GM18520 (cell line): ENCODE data around the gene BABAM2.

Source experiments
- ATAC-seq: cut with Tn5 transposase; IDR thresholded peaks from one replicate; pipeline ENCODE4 v1.9.1; 2021; ENCODE audit not compliant: unreplicated experiment

The BABAM2 gene

DNA sequence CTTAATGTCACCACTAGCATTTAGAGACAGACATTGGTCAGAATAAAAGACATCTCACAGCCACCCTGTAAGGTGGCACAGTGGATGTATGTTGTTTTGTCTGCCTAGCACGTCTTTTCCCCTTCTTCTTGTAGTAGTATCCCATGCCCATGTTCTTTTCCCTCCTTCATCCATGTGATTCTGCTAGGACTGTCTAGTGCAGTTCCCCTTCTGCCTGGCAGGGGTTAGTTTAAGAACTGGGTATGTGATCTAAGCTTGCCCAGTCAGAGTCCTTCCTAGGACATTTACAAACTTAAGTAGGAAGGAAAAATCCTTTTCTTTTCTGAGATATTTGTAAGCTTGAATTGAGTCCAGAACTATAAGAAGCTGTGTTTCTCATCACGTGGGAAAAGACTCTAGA, 172.3 kb downstream of the BABAM2 start:
- ATAC-seq: no peak

DNA sequence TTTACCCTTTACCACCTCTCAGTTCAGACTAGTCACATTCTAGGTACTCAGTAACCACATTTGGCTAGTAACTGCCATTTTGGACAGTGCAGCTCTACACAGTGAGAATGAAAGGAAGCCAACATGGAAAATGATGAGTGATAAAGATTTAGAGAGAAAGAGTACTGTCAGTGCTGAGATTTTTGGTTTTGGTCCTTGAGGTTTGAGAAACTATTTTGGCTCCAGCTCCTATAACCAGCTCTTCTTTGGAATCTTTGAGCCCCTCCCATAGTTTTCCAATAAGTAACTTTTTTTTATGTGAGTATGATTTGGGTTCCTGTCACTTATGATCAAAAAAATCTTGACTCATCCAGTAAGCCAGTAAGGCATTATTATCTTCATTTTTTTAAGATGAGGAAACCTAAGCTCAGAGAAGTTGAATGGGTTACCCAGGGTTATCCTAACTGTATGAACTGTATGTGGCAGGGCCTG, 173.0 kb downstream of the BABAM2 start:
- ATAC-seq: no peak

GRCh38 chr2:28067602-28068001, 177.1 kb downstream of the BABAM2 start:
- ATAC-seq: no peak

- ATAC-seq: no peak
Observed at GRCh38 chr2:28068088-28068487, 177.6 kb downstream of the BABAM2 start.

GRCh38 chr2:28068527-28068926, 178.0 kb downstream of the BABAM2 start:
- ATAC-seq: no peak

GRCh38 chr2:28071221-28071620, 180.7 kb downstream of the BABAM2 start:
- ATAC-seq: no peak

DNA sequence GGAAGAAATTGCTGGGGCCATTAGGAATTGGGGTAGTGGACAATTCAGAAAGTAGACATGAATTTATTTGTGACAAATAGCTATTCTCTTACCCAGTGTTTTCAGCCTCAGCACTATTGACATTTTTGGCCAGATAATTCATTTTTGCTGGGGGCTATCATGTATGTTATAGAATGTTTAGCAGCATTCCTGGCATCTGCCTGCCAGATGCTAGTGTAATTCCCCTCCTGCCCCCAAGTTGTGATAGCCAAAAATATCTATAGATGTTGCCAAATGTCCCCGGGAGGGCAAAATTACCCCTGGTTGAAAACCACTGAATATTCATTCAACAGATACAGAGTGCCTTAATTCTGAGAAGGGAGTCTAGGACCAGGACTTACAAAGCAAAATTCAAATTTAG, 183.6 kb downstream of the BABAM2 start:
- ATAC-seq: no peak

GRCh38 chr2:28080911-28081310, 190.4 kb downstream of the BABAM2 start:
- ATAC-seq: no peak

GRCh38 chr2:28082131-28082530, 191.6 kb downstream of the BABAM2 start:
- no peak for ATAC-seq

GRCh38 chr2:28083476-28083875, 192.9 kb downstream of the BABAM2 start:
- ATAC-seq: no peak

GRCh38 chr2:28084564-28084963, 194.0 kb downstream of the BABAM2 start:
- no peak for ATAC-seq

DNA sequence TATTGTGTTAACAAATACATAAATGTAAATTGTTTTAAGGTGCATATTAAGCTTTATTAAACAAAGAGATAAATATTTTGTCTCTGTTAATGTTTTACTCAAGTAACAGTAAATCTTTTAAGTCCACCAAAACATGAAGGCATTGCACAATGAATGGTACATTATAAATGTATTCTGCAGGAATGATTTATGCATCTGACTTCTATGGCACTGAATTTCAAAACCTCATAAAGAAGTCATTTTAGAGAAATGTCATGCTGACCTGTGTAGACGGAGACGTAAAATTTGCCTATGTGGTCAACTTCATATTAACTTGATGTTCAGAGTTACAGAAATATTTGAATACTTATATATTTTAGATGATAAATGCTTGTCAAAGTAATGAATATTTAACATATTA, 194.7 kb downstream of the BABAM2 start:
- ATAC-seq: no peak

GRCh38 chr2:28086611-28087010, 196.1 kb downstream of the BABAM2 start:
- no peak for ATAC-seq

- ATAC-seq: no peak
Observed at GRCh38 chr2:28088970-28089369, 198.4 kb downstream of the BABAM2 start.

DNA sequence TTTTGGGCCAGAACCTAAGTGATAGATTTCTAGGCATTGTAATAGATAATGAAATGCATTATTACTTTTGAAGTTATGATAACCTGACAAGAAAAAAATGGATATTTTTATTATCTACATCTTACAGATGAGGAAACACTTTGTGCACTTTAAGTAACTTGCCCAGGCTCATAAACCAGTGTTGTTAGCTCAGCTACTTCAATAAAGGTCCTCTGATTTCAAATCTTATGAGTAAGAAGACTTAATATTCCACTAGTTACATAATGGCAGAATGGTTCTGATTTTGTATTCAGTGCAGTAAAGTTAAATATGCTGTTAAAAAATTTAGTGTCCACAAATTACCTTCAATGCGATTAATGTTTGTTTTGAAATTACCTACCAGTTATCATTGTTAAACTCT, 199.0 kb downstream of the BABAM2 start:
- ATAC-seq: no peak

DNA sequence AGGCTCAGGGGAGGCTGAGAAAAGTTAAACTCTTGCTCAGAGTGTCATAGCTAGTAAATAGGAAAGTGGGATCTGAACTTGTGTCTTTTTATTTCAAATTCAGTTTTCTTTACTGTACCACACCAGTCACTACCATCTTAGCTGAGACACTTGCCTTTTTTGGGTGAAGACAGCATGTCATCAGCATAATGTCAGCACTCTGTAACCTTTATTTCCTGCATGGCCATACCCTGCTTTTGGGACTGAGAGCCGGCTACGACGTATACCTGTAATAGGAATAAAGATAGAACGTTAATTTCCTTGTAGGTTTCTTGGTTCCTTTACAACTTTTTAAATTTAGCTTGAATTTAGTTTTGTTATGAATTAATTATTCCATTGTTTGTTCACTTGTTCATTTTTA, 202.8 kb downstream of the BABAM2 start:
- no peak for ATAC-seq

- no peak for ATAC-seq
Observed at GRCh38 chr2:28093768-28094167, 203.2 kb downstream of the BABAM2 start.

DNA sequence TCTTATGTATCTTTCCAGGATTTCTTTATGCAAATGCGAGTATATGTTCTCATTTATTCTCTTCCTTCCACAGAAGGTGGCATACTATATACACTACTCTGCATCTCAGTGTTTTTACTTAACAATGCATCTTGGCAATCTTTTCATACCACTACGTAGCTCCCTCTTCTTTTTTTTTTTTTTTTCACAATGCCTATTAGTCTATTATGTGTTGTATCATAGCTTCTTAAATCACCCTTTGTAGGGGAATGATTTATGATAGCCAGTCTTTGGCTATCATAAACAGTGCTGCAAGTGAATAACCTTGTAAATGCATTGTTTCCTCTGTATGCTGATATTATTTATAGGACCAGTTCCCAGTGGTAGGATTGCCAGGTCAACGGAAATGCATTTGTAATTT, 204.2 kb downstream of the BABAM2 start:
- no peak for ATAC-seq

GRCh38 chr2:28095622-28096021, 205.1 kb downstream of the BABAM2 start:
- no peak for ATAC-seq

GRCh38 chr2:28096421-28096820, 205.9 kb downstream of the BABAM2 start:
- ATAC-seq: no peak

GRCh38 chr2:28098501-28099225, 208.1 kb downstream of the BABAM2 start:
- ATAC-seq: no peak

GRCh38 chr2:28101123-28101522, 210.6 kb downstream of the BABAM2 start:
- ATAC-seq: no peak

DNA sequence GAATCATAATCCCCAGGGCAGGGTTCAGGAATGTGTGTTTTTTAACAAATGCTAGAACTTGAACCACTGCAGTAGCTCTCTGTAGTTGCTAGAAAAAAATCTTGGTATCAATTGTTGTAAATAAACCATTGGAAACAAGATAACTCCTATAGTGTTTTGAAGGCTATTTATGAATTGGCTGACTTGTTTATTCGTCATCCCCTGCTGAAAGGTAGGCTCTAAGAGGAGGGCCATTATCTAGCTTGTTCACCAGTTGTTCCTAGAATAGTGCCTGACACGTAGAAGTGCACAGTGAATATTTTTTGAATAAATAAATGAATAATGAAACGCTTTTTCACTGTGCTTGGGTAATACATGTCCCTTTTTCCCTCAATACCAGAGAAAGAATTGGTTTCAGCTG, 211.4 kb downstream of the BABAM2 start:
- no peak for ATAC-seq
